GM19023 (cell line): ENCODE measurements around the gene ATP13A4.
A peak's percentile ranks its signal among the peaks of the same experiment; 100 is the strongest.

ENCODE experiments used
- ATAC-seq: cut with Tn5 transposase; IDR thresholded peaks from one replicate; pipeline ENCODE4 v1.9.1; 2021; ENCODE audit warnings: mild to moderate bottlenecking, moderate library complexity; ENCODE audit not compliant: unreplicated experiment

Gene ATP13A4, protein sequence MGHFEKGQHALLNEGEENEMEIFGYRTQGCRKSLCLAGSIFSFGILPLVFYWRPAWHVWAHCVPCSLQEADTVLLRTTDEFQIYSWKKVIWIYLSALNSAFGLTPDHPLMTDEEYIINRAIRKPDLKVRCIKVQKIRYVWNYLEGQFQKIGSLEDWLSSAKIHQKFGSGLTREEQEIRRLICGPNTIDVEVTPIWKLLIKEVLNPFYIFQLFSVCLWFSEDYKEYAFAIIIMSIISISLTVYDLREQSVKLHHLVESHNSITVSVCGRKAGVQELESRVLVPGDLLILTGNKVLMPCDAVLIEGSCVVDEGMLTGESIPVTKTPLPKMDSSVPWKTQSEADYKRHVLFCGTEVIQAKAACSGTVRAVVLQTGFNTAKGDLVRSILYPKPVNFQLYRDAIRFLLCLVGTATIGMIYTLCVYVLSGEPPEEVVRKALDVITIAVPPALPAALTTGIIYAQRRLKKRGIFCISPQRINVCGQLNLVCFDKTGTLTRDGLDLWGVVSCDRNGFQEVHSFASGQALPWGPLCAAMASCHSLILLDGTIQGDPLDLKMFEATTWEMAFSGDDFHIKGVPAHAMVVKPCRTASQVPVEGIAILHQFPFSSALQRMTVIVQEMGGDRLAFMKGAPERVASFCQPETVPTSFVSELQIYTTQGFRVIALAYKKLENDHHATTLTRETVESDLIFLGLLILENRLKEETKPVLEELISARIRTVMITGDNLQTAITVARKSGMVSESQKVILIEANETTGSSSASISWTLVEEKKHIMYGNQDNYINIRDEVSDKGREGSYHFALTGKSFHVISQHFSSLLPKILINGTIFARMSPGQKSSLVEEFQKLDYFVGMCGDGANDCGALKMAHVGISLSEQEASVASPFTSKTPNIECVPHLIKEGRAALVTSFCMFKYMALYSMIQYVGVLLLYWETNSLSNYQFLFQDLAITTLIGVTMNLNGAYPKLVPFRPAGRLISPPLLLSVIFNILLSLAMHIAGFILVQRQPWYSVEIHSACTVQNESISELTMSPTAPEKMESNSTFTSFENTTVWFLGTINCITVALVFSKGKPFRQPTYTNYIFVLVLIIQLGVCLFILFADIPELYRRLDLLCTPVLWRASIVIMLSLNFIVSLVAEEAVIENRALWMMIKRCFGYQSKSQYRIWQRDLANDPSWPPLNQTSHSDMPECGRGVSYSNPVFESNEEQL

GRCh38 chr3:193554811-193555210 is at the start of gene ATP13A4:
Gene ATP13A4 (minus strand): TSS chr3:193554895. CDS start chr3:193554799, 96 bp downstream.
- no peak for ATAC-seq

DNA sequence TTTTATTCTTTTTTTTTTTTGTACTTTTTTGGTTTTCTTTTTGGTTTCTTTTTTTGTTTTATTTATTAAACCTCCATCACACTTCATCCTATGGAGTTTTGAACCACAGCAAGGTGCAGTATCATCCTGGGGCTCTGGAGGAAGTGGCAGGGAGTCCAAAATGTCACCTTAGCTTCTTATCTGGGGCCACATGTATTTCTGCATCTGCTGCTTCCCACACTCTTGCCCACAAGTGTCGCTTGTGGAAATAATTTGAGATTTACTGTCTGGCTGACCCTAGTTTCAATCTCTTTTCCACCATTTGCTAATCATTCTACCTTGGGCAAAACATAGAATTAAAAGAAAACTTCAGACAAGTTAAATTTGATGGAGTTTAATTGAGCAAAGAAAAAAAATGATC is 44.7 kb upstream of the ATP13A4 start:
- no peak for ATAC-seq

- ATAC-seq: no peak
Measured at GRCh38 chr3:193598202-193598601, 43.5 kb upstream of the ATP13A4 start.

GRCh38 chr3:193595939-193596487 is 41.3 kb upstream of the ATP13A4 start:
- no peak for ATAC-seq

- ATAC-seq: no peak
Measured at GRCh38 chr3:193594946-193595689, 40.4 kb upstream of the ATP13A4 start.

DNA sequence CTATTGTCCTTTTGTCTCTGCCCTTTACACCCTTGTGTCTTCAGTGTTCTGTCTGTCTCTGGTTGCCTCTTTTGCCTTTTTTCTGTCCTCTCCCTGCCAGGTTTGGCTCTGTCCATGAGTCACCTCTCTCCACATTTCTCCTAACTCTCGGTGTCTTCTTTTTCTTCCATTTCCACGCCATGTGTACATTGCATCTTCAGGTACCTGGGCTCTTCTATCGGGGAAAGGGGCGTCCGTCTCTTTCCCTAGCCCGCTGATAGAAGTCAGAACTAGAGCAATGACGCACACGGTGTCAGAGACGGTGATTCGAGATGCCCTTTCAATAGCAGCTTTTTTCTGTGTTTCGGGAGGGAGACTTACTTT is 39.0 kb upstream of the ATP13A4 start:
- ATAC-seq: peak; percentile 9

DNA sequence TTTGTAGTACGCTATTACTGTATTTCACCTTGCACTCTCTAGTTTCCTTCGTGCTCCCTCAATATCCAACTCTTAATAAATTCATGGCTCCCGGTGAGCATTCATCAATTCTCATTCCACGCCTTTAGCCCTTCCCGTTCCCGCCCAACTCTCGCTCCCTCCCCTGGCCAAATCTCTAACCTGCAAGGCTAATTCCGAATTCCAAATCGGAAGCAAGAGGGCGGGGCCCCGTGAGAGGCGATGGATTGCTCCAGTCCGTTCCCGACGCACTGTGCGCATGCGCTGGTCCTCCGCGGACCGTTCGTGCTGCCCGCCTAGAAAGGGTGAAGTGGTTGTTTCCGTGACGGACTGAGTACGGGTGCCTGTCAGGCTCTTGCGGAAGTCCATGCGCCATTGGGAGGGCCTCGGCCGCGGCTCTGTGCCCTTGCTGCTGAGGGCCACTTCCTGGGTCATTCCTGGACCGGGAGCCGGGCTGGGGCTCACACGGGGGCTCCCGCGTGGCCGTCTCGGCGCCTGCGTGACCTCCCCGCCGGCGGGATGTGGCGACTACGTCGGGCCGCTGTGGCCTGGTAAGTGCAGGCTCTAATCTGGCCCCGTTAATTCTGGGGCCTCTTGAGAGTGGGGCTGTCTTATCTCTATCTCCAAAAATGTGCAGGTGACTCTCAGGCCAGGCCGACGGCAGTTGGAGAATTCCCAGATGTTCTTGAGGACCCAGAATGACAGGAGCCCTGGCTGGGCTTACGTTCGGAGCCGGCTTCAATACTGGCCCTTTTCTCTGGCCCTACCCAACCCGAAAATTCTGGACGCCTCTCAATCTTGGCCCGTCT is 38.4 kb upstream of the ATP13A4 start, which contains the start of gene OPA1:
Gene OPA1 (plus strand): TSS at position 368 of the 827 bp plus-strand sequence. CDS start 170 bp downstream, at position 538.
- peak; percentile 97 for ATAC-seq

- ATAC-seq: no peak
Measured at GRCh38 chr3:193590088-193590856, 35.6 kb upstream of the ATP13A4 start.

GRCh38 chr3:193589616-193590015 is 34.9 kb upstream of the ATP13A4 start:
- no peak for ATAC-seq

DNA sequence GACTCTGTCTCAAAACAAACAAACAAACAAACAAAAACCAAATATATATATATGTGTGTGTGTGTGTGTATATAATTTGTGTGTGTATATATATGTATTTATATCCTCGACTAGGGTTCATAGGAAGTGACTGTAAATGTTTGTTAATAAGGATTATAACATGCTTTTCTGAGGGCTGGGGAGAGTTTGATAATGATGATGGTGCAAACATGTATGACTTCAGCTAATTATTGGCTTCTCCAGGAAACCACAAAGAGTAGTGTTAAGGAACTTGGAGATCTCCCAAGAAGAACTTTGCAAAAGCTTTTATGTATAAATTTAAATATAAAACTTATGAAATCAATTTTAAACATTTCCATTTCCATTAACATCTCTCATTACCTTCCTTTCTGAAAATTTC is 34.4 kb upstream of the ATP13A4 start:
- ATAC-seq: no peak

DNA sequence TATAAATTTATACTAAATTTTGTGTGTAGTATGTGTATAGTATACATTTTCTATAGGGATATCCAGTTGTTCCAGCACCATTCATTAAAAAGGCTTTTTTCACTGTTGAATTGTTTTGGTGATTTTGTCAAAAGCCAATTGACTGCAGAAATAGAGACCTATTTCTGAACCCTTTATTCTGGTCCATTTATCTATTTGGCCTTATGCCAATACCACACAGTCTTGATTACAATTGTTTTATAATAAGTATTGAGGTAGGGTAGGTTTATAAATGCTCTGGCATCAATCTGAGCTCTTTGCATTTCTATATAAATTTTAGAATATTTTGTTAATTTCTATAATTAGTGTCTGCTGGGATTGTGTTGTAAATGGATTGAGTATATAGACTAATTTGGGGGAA is 31.8 kb upstream of the ATP13A4 start:
- no peak for ATAC-seq

GRCh38 chr3:193585530-193585929 is 30.8 kb upstream of the ATP13A4 start:
- ATAC-seq: no peak

DNA sequence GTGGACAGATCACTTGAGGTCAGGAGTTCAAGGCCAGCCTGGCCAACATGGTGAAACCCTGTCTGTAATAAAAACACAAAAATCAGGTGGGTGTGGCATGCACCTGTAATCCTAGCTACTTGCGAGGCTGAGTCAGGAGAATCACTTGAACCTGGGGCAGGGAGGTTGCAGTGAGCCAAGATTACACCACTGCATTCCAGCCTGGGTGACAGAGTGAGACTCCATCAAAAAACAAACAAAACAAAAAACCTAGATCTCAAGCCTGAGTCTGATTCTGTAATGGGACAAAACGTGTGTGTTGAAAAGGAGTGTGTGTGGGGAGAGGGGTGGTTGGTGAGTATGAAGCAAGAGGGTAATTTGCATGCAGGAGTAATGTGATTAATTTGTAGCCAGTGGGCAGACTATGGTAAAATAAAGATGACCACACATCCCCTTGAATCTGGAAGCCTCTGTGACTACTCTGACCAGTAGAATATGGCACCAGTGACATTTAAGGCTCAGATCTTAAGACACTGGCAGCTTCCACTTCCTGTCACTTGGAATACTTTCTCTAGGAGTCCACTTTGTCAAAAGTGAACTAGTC is 19.9 kb upstream of the ATP13A4 start:
- ATAC-seq: no peak

- no peak for ATAC-seq
Measured at GRCh38 chr3:193573403-193574191, 18.9 kb upstream of the ATP13A4 start.

- peak; percentile 67 for ATAC-seq
Measured at GRCh38 chr3:193572426-193572908, 17.8 kb upstream of the ATP13A4 start.

DNA sequence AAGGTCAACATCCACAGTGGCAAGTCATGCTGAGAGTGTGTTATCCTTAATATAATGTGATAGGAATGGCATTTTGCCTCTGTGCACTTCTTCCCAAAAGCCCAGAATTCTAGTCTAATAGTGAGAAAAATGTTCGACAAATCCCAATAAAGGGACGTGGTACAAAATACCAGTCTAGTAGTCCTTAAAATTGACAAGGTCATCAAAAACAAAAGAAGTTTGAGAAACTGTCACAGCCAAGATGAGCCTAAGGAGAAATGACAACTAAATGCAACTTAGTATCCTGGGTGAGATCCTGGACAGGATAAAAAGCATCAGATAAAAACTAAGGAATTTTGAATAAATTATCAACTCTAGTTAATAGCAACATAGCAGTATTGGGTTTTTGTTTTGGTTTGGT is 14.4 kb upstream of the ATP13A4 start:
- no peak for ATAC-seq

DNA sequence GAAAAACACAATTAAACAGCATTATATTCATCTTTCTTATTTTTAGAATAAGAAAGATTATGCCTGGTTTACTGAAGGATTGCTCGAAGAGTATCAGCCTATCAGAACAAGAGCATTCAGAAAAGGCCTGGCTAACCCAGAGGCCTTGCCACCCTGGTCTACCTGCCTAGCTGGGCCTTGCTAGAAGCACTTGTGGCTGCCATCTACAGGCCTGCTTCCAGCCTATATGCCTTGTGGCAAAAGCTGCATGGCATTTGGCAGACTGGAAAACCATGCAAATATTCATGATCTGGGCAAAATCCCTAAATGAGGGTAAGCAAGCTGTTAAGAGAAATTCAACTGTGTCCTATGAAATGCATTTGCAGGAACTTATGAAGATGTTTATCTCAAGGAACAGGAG is 9.3 kb upstream of the ATP13A4 start:
- ATAC-seq: no peak
